HL-60 (cell line): ENCODE measurements around the gene NUAK2.

Source experiments
- DNase-seq, 2 experiments: peaks; one replicate each; pipeline ENCODE4 v3.0.0-alpha.2; 2010 to 2020; ENCODE audit warnings: low read depth in 1 of 2, low spot score in 1 of 2
- H3K27ac ChIP-seq: fragments of 250-450 bp; sonication (Bioruptor Pico); replicated peaks from 2 replicates; pipeline ENCODE4 v1.5.1; 2020; ENCODE audit warnings: mild to moderate bottlenecking, moderate library complexity
- H3K27me3 ChIP-seq: fragments of 250-450 bp; sonication (Bioruptor Pico); 2 replicates; pipeline ENCODE4 v1.5.1; 2021; ENCODE audit warnings: mild to moderate bottlenecking, moderate library complexity; ENCODE audit not compliant: insufficient read depth, poor library complexity, severe bottlenecking
- H3K4me3 ChIP-seq: replicated peaks from 2 replicates; pipeline ENCODE4 v1.5.1; 2011; ENCODE audit warnings: mild to moderate bottlenecking, control low read depth, low read length; ENCODE audit not compliant: insufficient read depth
- CTCF ChIP-seq: IDR thresholded peaks from one replicate; pipeline ENCODE4 v1.5.1; 2011; ENCODE audit warnings: low read length, control low read depth, inconsistent platforms; ENCODE audit not compliant: insufficient read depth
- GABPA ChIP-seq: IDR thresholded peaks from 2 replicates; pipeline ENCODE4 v1.6.1; 2012; ENCODE audit warnings: low read depth
- POLR2AphosphoS5 ChIP-seq: IDR thresholded peaks from 2 replicates; pipeline ENCODE4 v1.6.1; 2012; ENCODE audit warnings: low read depth
- REST ChIP-seq: IDR thresholded peaks from 2 replicates; pipeline ENCODE4 v1.6.1; 2012; ENCODE audit warnings: low read depth; ENCODE audit not compliant: insufficient replicate concordance
- SPI1 ChIP-seq: IDR thresholded peaks from 2 replicates; pipeline ENCODE4 v1.6.1; 2012; ENCODE audit warnings: low read depth, mild to moderate bottlenecking, borderline replicate concordance

The NUAK2 gene

GRCh38 chr1:205312866-205313562 is 8.5 kb downstream of the NUAK2 start:
- Histone ChIP-seq H3K4me3 (no peak overlapping the region), H3K27ac (no peak overlapping the region), H3K27me3 (no peaks in the 10 kb centered on the region)
- DNase-seq: no peak
- no peak for TF ChIP-seq REST
- TF ChIP-seq POLR2AphosphoS5: no peak
- no peak for TF ChIP-seq GABPA
- TF ChIP-seq SPI1: no peak
- TF ChIP-seq CTCF: no peak

- no peak overlapping the region for H3K4me3 ChIP-seq
- H3K27me3 ChIP-seq: no peaks in the 10 kb centered on the region
- DNase-seq: peak in 1 of 2 experiments; percentile 48
- TF ChIP-seq SPI1 (peak; percentile 93), GABPA (no peak)
- H3K27ac ChIP-seq: no peak overlapping the region
These were observed 10.4 kb downstream of the NUAK2 start for GRCh38 chr1:205310976-205311704.

GRCh38 chr1:205309741-205310140 is 11.8 kb downstream of the NUAK2 start:
- no peak overlapping the region for H3K4me3 ChIP-seq
- no peaks in the 10 kb centered on the region for H3K27me3 ChIP-seq
- no peak overlapping the region for H3K27ac ChIP-seq
- no peak for TF ChIP-seq GABPA
- TF ChIP-seq CTCF: no peak
- no peak for TF ChIP-seq SPI1
- no peak for DNase-seq

GRCh38 chr1:205306929-205307566 is 14.5 kb downstream of the NUAK2 start:
- no peak for DNase-seq

More at GRCh38 chr1:205306929-205307566, 14.5 kb downstream of the NUAK2 start:
- no peak overlapping the region for H3K27ac ChIP-seq
- TF ChIP-seq GABPA (no peak), CTCF (no peak), POLR2AphosphoS5 (no peak), REST (no peak), SPI1 (no peak)
- no peaks in the 10 kb centered on the region for H3K27me3 ChIP-seq
- no peak overlapping the region for H3K4me3 ChIP-seq
